ENCODE measurements around the gene CLDND1. TPM values are rescaled to one million over a fixed set of nuclear protein-coding genes. Genes with fewer than 3 reads are reported as not detected.

Gene CLDND1
- total and polyA plus RNA-seq, 10 of the 15 experiments (the other 5 are each of a cell fraction or from before 2014, with no cell fraction given), result 97.8 to 225 (median 152) TPM

DNA sequence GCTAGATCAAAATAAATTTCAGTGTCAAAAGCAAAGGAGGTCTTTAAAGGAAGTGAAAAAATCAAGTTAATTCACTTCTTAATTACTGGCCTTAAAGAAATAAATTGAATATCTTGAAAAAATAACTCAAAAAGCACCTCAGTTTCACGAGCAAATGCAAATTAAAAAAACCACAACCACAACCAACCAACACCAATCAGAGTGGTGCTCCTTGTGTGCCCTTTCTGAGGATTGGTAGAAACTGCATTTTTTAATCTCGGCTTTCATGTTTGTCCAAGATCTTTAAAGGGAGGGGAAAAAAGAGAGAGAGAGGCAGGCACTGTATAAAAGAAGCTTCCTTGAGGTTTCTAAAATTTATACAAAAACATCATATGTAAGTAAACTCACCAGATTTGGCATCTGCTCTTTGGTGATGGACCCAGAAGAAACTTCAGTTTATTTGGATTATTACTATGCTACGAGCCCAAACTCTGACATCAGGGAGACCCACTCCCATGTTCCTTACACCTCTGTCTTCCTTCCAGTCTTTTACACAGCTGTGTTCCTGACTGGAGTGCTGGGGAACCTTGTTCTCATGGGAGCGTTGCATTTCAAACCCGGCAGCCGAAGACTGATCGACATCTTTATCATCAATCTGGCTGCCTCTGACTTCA lies 9.0 kb upstream of the CLDND1 start, which contains the start of gene GPR15 (continued):
- peak; percentile 93; the same call in 2 of the 3 replicates for TF ChIP-seq POU2F2 (IDR thresholded peaks at IDR 0.05; ENCODE audit: borderline replicate concordance, low read depth, low read length)
- 0 out of 2 replicates have a peak, but pooled peaks have one; percentile 41 for TF ChIP-seq ZNF384 (IDR thresholded peaks at IDR 0.05; ENCODE audit: borderline replicate concordance, low read depth, low read length)
- no peak for TF ChIP-seq SREBF2 (IDR thresholded peaks at IDR 0.05; ENCODE audit: low read length)
- no peak for TF ChIP-seq SIN3A (IDR thresholded peaks at IDR 0.05; ENCODE audit: low read depth, low read length)
- peak; percentile 13; the same call in 1 of the 2 replicates for TF ChIP-seq CREB1 (IDR thresholded peaks at IDR 0.05; ENCODE audit: low read depth)
- TF ChIP-seq SMAD1 (IDR thresholded peaks at IDR 0.05; ENCODE audit: low read depth, partially characterized antibody), result peak; percentile 67
- no peak for TF ChIP-seq ZBTB11 (CRISPR knock-in tag; IDR thresholded peaks at IDR 0.05)
- TF ChIP-seq ZNF217 (IDR thresholded peaks at IDR 0.05), result no peak
- peak; percentile 82; the same call in 1 of the 2 replicates for TF ChIP-seq FOXM1 (IDR thresholded peaks at IDR 0.05; ENCODE audit: low read depth, low read length)
- no peak for TF ChIP-seq RELA (IDR thresholded peaks at IDR 0.05; ENCODE audit: borderline replicate concordance, partially characterized antibody)
